OCI-LY7 (cell line): ENCODE results near the gene GLYATL1. TPM values are rescaled to one million over a fixed set of nuclear protein-coding genes. Genes with fewer than 3 reads are reported as not detected.
"Not testable (repeated sequence)": the region's sequence is repeated elsewhere in the genome, so short reads cannot be mapped to it uniquely, and the experiment has no call there.

ENCODE experiments used
- BruUV-seq: library from RNA; stranded (reverse); fragments of 400-500 nt; replicated peaks from 2 replicates; lab custom pipeline; 2021; lab: Mats Ljungman, UMichigan
- CTCF ChIA-PET: fragments of 300-600 bp; sonication (Branson Sonifier 250); formaldehyde crosslinking; loops from one replicate; lab custom pipeline; 2022; ENCODE audit warnings: antibody characterized with exemption; ENCODE audit not compliant: unreplicated experiment; lab: Charles Lee
- POLR2A ChIA-PET: fragments of 300-600 bp; sonication (Branson Sonifier 250); formaldehyde crosslinking; loops from one replicate; lab custom pipeline; 2022; ENCODE audit warnings: antibody characterized with exemption; lab: Charles Lee
- DNase-seq: peaks from one replicate; pipeline ENCODE4 v3.0.0-alpha.2; 2015; ENCODE audit warnings: low spot score
- H2AFZ ChIP-seq: fragments of 200-600 bp; sonication (generic), shearing (Covaris generic); 2 replicates; pipeline ENCODE4 v1.6.1; 2014; ENCODE audit warnings: mild to moderate bottlenecking, antibody characterized with exemption, low read length, moderate library complexity
- H3K27ac ChIP-seq: fragments of 200-600 bp; sonication (generic); 2 replicates; pipeline ENCODE4 v1.5.1; 2014; ENCODE audit warnings: mixed run types, low read depth, mild to moderate bottlenecking, moderate library complexity, low read length, inconsistent platforms; ENCODE audit not compliant: poor library complexity, severe bottlenecking
- H3K36me3 ChIP-seq: fragments of 200-600 bp; sonication (generic); 2 replicates; pipeline ENCODE4 v1.6.1; 2014; ENCODE audit warnings: mild to moderate bottlenecking, antibody characterized with exemption, low read length, moderate library complexity, mixed read lengths; ENCODE audit not compliant: insufficient read depth
- H3K4me1 ChIP-seq: fragments of 200-600 bp; sonication (generic); 2 replicates; pipeline ENCODE4 v1.5.1; 2014; ENCODE audit warnings: mild to moderate bottlenecking, low read length; ENCODE audit not compliant: insufficient read depth, poor library complexity, severe bottlenecking
- H3K4me2 ChIP-seq: fragments of 200-600 bp; sonication (generic); 2 replicates; pipeline ENCODE4 v1.6.1; 2014; ENCODE audit warnings: mild to moderate bottlenecking, low read length
- H3K4me3 ChIP-seq: fragments of 200-600 bp; sonication (generic); 2 replicates; pipeline ENCODE4 v1.5.1; 2014; ENCODE audit warnings: mild to moderate bottlenecking, low read depth, low read length; ENCODE audit not compliant: poor library complexity, severe bottlenecking
- H3K79me2 ChIP-seq: fragments of 200-600 bp; sonication (generic); 2 replicates; pipeline ENCODE4 v1.6.1; 2016; ENCODE audit warnings: low read depth, mild to moderate bottlenecking, low read length, moderate library complexity, mixed read lengths; ENCODE audit not compliant: insufficient read depth
- H3K9me2 ChIP-seq: fragments of 200-600 bp; sonication (generic); 2 replicates; pipeline ENCODE4 v1.6.1; 2016; ENCODE audit warnings: mild to moderate bottlenecking, low read length, mixed read lengths; ENCODE audit not compliant: insufficient read depth
- H3K9me3 ChIP-seq: fragments of 200-600 bp; sonication (generic); 2 replicates; pipeline ENCODE4 v1.6.1; 2014; ENCODE audit warnings: mild to moderate bottlenecking, mixed run types, low read length, mixed read lengths
- H4K20me1 ChIP-seq: fragments of 200-600 bp; sonication (generic); 2 replicates; pipeline ENCODE4 v1.6.1; 2014; ENCODE audit warnings: mild to moderate bottlenecking, antibody characterized with exemption, low read length, moderate library complexity, mixed read lengths; ENCODE audit not compliant: insufficient read depth
- CTCF ChIP-seq: fragments of 200-600 bp; sonication (generic); conservative IDR thresholded peaks from 2 replicates; pipeline ENCODE4 v1.5.1; 2014; ENCODE audit warnings: mild to moderate bottlenecking, antibody characterized with exemption, low read length, moderate library complexity, mixed read lengths
- EZH2phosphoT487 ChIP-seq: fragments of 200-600 bp; sonication (generic); IDR thresholded peaks from 2 replicates; pipeline ENCODE4 v1.6.1; 2018; ENCODE audit warnings: low read depth, borderline replicate concordance, mild to moderate bottlenecking, mixed run types, antibody characterized with exemption, low read length, moderate library complexity, mixed read lengths
- intact Hi-C: fragments of 100-400 bp; cut with micrococcal nuclease; formaldehyde crosslinking; loops from one replicate; pipeline ENCODE4 v1.10.0; 2022; ENCODE audit not compliant: unreplicated experiment
- total RNA-seq, 2 experiments: library from RNA; depleted of rRNA in 1 of 2; stranded (reverse); fragments of >200 nt in 1 of 2; shearing (Covaris generic) in 1 of 2; gene quantifications; 2 replicates each; pipeline ENCODE4 v1.2.3, GENCODE V29; 2014 to 2022

The GLYATL1 gene
- total RNA-seq, 2 experiments from 2014 or later, result not detected

DNA sequence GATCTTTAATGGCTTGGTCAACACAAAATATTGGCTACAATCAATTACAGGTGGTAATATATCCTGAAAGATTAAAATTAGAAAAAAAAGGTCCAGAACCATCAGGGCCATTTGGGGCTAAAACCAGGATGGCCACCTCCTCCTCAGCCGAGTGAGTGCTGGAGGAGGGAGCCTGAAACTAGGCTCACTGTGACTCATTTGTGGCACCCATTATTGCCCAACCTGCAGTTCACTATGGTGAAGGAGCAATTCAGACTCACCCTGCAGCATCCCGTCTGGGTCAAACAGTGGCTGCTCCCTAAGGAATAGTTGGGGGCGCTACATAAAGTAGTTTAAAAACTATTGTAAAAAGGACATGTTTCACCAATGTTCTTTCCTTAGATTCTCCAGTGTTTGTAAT, 60.7 kb downstream of the GLYATL1 start:
- Histone ChIP-seq H3K36me3 (no peaks in the 10 kb centered on the region), H3K79me2 (no peaks in the 10 kb centered on the region), H3K9me2 (no peaks in the 10 kb centered on the region), H3K4me1 (no peaks in the 10 kb centered on the region), H3K9me3 (no peaks in the 10 kb centered on the region), H4K20me1 (no peaks in the 10 kb centered on the region), H3K4me2 (no peak overlapping the region), H3K4me3 (no peak overlapping the region), H2AFZ (no peak overlapping the region), H3K27ac (no peak overlapping the region)
- ChIA-PET CTCF (no interaction called here), POLR2A (no interaction called here)
- intact Hi-C loops, result no loop called here
- TF ChIP-seq EZH2phosphoT487, result no peak
- no peak for TF ChIP-seq CTCF
- DNase-seq, result no peak
- BruUV-seq, result no TSS peak

GRCh38 chr11:59002006-59002405, 62.7 kb downstream of the GLYATL1 start:
- H3K4me2 ChIP-seq, CTCF ChIA-PET, BruUV-seq, H3K79me2 ChIP-seq, H2AFZ ChIP-seq, DNase-seq, H4K20me1 ChIP-seq, H3K4me3 ChIP-seq, intact Hi-C loops, H3K9me2 ChIP-seq, H3K4me1 ChIP-seq, POLR2A ChIA-PET, H3K36me3 ChIP-seq, H3K27ac ChIP-seq, H3K9me3 ChIP-seq: not testable (repeated sequence)

Other genes with a start within 250 kb of the GLYATL1 start
- not detected in 2 replicates for gene GLYAT, start 207.5 kb upstream of the GLYATL1 start, total RNA-seq (2014; rRNA removed; shearing (Covaris generic))
- gene GLYAT, start 207.5 kb upstream of the GLYATL1 start, total RNA-seq (2022), result not detected in 2 replicates
- gene GLYATL2, start 94.8 kb upstream of the GLYATL1 start, total RNA-seq (2014; rRNA removed; shearing (Covaris generic)), result not detected in 2 replicates
- not detected in 2 replicates for gene GLYATL2, start 94.8 kb upstream of the GLYATL1 start, total RNA-seq (2022)
- gene GLYATL1B, start 146.8 kb downstream of the GLYATL1 start, total RNA-seq (2014; rRNA removed; shearing (Covaris generic)), result 0.59 TPM in 1 of 2 replicates, not detected in the other
- not detected in 2 replicates for gene GLYATL1B, start 146.8 kb downstream of the GLYATL1 start, total RNA-seq (2022)
- 30.3 and 37.6 TPM in 2 replicates for gene FAM111B, start 167.7 kb downstream of the GLYATL1 start, total RNA-seq (2014; rRNA removed; shearing (Covaris generic))
- 38.1 and 39.8 TPM in 2 replicates for gene FAM111B, start 167.7 kb downstream of the GLYATL1 start, total RNA-seq (2022)
- gene FAM111A, start 203.4 kb downstream of the GLYATL1 start, total RNA-seq (2014; rRNA removed; shearing (Covaris generic)), result 80.8 and 83.9 TPM in 2 replicates
- 93.7 and 99.8 TPM in 2 replicates for gene FAM111A, start 203.4 kb downstream of the GLYATL1 start, total RNA-seq (2022)
- gene DTX4, start 232.6 kb downstream of the GLYATL1 start, total RNA-seq (2014; rRNA removed; shearing (Covaris generic)), result 0.70 and 1.4 TPM in 2 replicates
- gene DTX4, start 232.6 kb downstream of the GLYATL1 start, total RNA-seq (2022), result 9.4 and 9.9 TPM in 2 replicates